Measurements from ENCODE around the gene ST8SIA4.

DNA sequence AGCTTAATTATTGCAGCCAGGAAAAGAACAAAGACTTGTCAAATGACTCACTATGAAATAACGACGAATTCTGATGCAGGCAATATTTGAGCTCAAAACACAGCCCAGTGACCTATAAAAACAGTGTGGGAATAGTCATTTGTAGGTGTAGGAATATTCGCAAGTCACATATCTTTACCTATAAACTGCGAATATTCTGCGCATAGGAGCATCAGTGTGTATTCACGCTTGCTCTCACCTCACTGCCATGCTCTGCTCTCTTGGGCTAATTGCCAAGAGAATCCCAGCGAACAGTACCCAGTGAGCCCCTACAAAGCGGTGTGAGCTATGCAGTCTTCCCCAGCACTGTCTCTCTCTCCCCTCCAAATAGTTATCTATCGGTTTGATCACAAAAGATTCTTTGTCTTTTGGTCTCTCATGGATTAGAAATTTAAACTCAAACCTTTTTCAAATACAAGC lies 74.2 kb downstream of the ST8SIA4 start:
- no peak for TF ChIP-seq SIN3A (IDR thresholded peaks at IDR 0.05; ENCODE audit: low read depth)
- TF ChIP-seq, protein P1, sequence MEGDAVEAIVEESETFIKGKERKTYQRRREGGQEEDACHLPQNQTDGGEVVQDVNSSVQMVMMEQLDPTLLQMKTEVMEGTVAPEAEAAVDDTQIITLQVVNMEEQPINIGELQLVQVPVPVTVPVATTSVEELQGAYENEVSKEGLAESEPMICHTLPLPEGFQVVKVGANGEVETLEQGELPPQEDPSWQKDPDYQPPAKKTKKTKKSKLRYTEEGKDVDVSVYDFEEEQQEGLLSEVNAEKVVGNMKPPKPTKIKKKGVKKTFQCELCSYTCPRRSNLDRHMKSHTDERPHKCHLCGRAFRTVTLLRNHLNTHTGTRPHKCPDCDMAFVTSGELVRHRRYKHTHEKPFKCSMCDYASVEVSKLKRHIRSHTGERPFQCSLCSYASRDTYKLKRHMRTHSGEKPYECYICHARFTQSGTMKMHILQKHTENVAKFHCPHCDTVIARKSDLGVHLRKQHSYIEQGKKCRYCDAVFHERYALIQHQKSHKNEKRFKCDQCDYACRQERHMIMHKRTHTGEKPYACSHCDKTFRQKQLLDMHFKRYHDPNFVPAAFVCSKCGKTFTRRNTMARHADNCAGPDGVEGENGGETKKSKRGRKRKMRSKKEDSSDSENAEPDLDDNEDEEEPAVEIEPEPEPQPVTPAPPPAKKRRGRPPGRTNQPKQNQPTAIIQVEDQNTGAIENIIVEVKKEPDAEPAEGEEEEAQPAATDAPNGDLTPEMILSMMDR (IDR thresholded peaks at IDR 0.05 in 2 of 3, conservative IDR thresholded peaks at IDR 0.05 in 1 of 3; ENCODE audit: borderline replicate concordance in 1 of 3, insufficient read depth in 1 of 3, low read depth in 2 of 3, low read length in 2 of 3): no peak
- TF ChIP-seq CEBPB (IDR thresholded peaks at IDR 0.05; ENCODE audit: low read depth): no peak
- TF ChIP-seq, protein P2, sequence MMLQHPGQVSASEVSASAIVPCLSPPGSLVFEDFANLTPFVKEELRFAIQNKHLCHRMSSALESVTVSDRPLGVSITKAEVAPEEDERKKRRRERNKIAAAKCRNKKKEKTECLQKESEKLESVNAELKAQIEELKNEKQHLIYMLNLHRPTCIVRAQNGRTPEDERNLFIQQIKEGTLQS (IDR thresholded peaks at IDR 0.05): no peak
- TF ChIP-seq JUND (IDR thresholded peaks at IDR 0.05): no peak
- TF ChIP-seq SRF (IDR thresholded peaks at IDR 0.05; ENCODE audit: low read depth): no peak
- TF ChIP-seq FOSL1 (IDR thresholded peaks at IDR 0.05; ENCODE audit: low read depth): no peak
- TF ChIP-seq EZH2 (IDR thresholded peaks at IDR 0.05): no peak
- no peak for TF ChIP-seq EZH2phosphoT487 (IDR thresholded peaks at IDR 0.05; ENCODE audit: borderline replicate concordance)
- TF ChIP-seq POLR2A (IDR thresholded peaks at IDR 0.05; ENCODE audit: borderline replicate concordance, extremely low read depth, insufficient read depth, insufficient read length): no peak
- TF ChIP-seq TCF7L2 (IDR thresholded peaks at IDR 0.05; ENCODE audit: borderline replicate concordance, extremely low read depth, insufficient read depth, insufficient read length): no peak
- no peak for TF ChIP-seq YY1 (IDR thresholded peaks at IDR 0.05; ENCODE audit: extremely low read depth, insufficient replicate concordance, low read depth, low read length)
- no peak for TF ChIP-seq RAD21 (IDR thresholded peaks at IDR 0.05; ENCODE audit: low read depth)
- TF ChIP-seq EGR1 (IDR thresholded peaks at IDR 0.05; ENCODE audit: low read depth): no peak
